ENCODE data around the gene USP10. TPM values are rescaled to one million over a fixed set of nuclear protein-coding genes. Genes with fewer than 3 reads are reported as not detected.

USP10 gene
- polyA plus RNA-seq, 3 donors = 38.7 to 115 (median 90.9) TPM

- WGBS (ENCODE audit: insufficient coverage) = 88% methylated on average over 4 of the region's 9 CpGs
These were observed 103.3 kb downstream of the USP10 start for GRCh38 chr16:84803146-84803545.

GRCh38 chr16:84804326-84804725, 104.5 kb downstream of the USP10 start:
- Histone ChIP-seq H3K4me3 (replicated peaks in 1 of 3; ENCODE audit: low read depth in 2 of 3, low read length in 3 of 3) (no peak overlapping the region), H3K9ac (ENCODE audit: insufficient read depth, low read length, poor library complexity, severe bottlenecking) (no peak overlapping the region), H3K36me3 (replicated peaks in 1 of 2; ENCODE audit: control insufficient read depth in 1 of 2, insufficient read depth in 2 of 2, low read length in 2 of 2) (no peaks in the 10 kb centered on the region), H3K79me2 (ENCODE audit: insufficient read depth, low read length) (no peaks in the 10 kb centered on the region), H3K9me3 (replicated peaks in 1 of 2; ENCODE audit: control insufficient read depth in 1 of 2, insufficient read depth in 1 of 2, low read length in 2 of 2) (no peaks in the 10 kb centered on the region), H3K4me1 (ENCODE audit: control insufficient read depth in 1 of 2, insufficient read depth in 2 of 2, low read length in 2 of 2) (peaks cover 40 to 42% of the 10 kb centered on the region in 2 donors), H3K27me3 (ENCODE audit: control insufficient read depth in 2 of 2, insufficient read depth in 2 of 2, low read length in 2 of 2) (no peaks in the 10 kb centered on the region), H2AFZ (ENCODE audit: insufficient read depth, low read depth, low read length, poor library complexity, severe bottlenecking) (no peak overlapping the region), H4K20me1 (ENCODE audit: insufficient read depth, low read length) (no peaks in the 10 kb centered on the region), H3K4me2 (replicated peaks; ENCODE audit: extremely low read depth, low read length, poor library complexity, severe bottlenecking) (no peak overlapping the region), H3K27ac (ENCODE audit: low read depth in 1 of 2, low read length in 2 of 2) (no peak overlapping the region)
- no peak for DNase-seq
- H3K27ac Mint-ChIP-seq = peak overlapping the region in 1 of 7 donors; percentile 48
- no peak for TF ChIP-seq CTCF (IDR thresholded peaks at IDR 0.05)
- H3K4me1 Mint-ChIP-seq = peaks cover 43% of the 10 kb centered on the region
- 98% methylated on average over 8 of the region's 10 CpGs for WGBS (ENCODE audit: insufficient coverage)
- H3K36me3 Mint-ChIP-seq = peaks cover 0 to 3% of the 10 kb centered on the region in 2 donors
- H3K9me3 Mint-ChIP-seq = peaks cover 0 to 2% (median 0%) of the 10 kb centered on the region in 7 donors
- H3K4me3 Mint-ChIP-seq = no peak overlapping the region
- H3K27me3 Mint-ChIP-seq (ENCODE audit: low read depth in 3 of 3) = peaks cover 0 to 1% (median 0%) of the 10 kb centered on the region in 3 donors
- intact Hi-C loops (cut with micrococcal nuclease) = no loop called here

More at GRCh38 chr16:84803146-84803545, 103.3 kb downstream of the USP10 start:
- Histone ChIP-seq H3K4me3 (replicated peaks in 1 of 3; ENCODE audit: low read depth in 2 of 3, low read length in 3 of 3) (no peak overlapping the region), H3K9ac (ENCODE audit: insufficient read depth, low read length, poor library complexity, severe bottlenecking) (no peak overlapping the region), H3K27ac (ENCODE audit: low read depth in 1 of 2, low read length in 2 of 2) (no peak overlapping the region), H3K79me2 (ENCODE audit: insufficient read depth, low read length) (no peaks in the 10 kb centered on the region), H3K4me2 (replicated peaks; ENCODE audit: extremely low read depth, low read length, poor library complexity, severe bottlenecking) (no peak overlapping the region), H3K9me3 (replicated peaks in 1 of 2; ENCODE audit: control insufficient read depth in 1 of 2, insufficient read depth in 1 of 2, low read length in 2 of 2) (no peaks in the 10 kb centered on the region), H4K20me1 (ENCODE audit: insufficient read depth, low read length) (no peaks in the 10 kb centered on the region), H2AFZ (ENCODE audit: insufficient read depth, low read depth, low read length, poor library complexity, severe bottlenecking) (no peak overlapping the region), H3K4me1 (ENCODE audit: control insufficient read depth in 1 of 2, insufficient read depth in 2 of 2, low read length in 2 of 2) (peaks cover 28 to 30% of the 10 kb centered on the region in 2 donors), H3K27me3 (ENCODE audit: control insufficient read depth in 2 of 2, insufficient read depth in 2 of 2, low read length in 2 of 2) (no peaks in the 10 kb centered on the region), H3K36me3 (replicated peaks in 1 of 2; ENCODE audit: control insufficient read depth in 1 of 2, insufficient read depth in 2 of 2, low read length in 2 of 2) (no peaks in the 10 kb centered on the region)
- Mint-ChIP-seq H3K36me3 (no peaks in the 10 kb centered on the region), H3K27me3 (ENCODE audit: low read depth in 3 of 3) (peaks cover 0 to 3% (median 1%) of the 10 kb centered on the region in 3 donors), H3K4me1 (peaks cover 31% of the 10 kb centered on the region), H3K27ac (no peak overlapping the region), H3K4me3 (no peak overlapping the region), H3K9me3 (peaks cover 0 to 6% (median 2%) of the 10 kb centered on the region in 7 donors)
- DNase-seq = no peak
- TF ChIP-seq CTCF (IDR thresholded peaks at IDR 0.05) = no peak
- intact Hi-C loops (cut with micrococcal nuclease) = no loop called here
